Islet precursor cell (in vitro differentiated cells): ENCODE results near the gene COL27A1.

Experiments used
- DNase-seq: peaks from one replicate; pipeline ENCODE4 v3.0.0-alpha.2; 2018

COL27A1 gene

GRCh38 chr9:114207845-114208244 is 52.5 kb downstream of the COL27A1 start:
- DNase-seq, result no peak

- no peak for DNase-seq
These were observed 53.8 kb downstream of the COL27A1 start for GRCh38 chr9:114209151-114209550.

- DNase-seq, result no peak
These were observed 54.8 kb downstream of the COL27A1 start for GRCh38 chr9:114210136-114210535.

- no peak for DNase-seq
These were observed 55.4 kb downstream of the COL27A1 start for GRCh38 chr9:114210691-114211276.

GRCh38 chr9:114212826-114213225 is 57.5 kb downstream of the COL27A1 start:
- DNase-seq, result no peak

GRCh38 chr9:114213566-114213965 is 58.2 kb downstream of the COL27A1 start:
- no peak for DNase-seq

GRCh38 chr9:114214181-114214580 is 58.8 kb downstream of the COL27A1 start:
- DNase-seq, result no peak

- DNase-seq, result no peak
These were observed 59.5 kb downstream of the COL27A1 start for GRCh38 chr9:114214686-114215414.

GRCh38 chr9:114216081-114216480 is 60.7 kb downstream of the COL27A1 start:
- DNase-seq, result no peak

GRCh38 chr9:114216976-114217375 is 61.6 kb downstream of the COL27A1 start:
- DNase-seq, result no peak

GRCh38 chr9:114218264-114219120 is 63.2 kb downstream of the COL27A1 start:
- DNase-seq, result no peak

GRCh38 chr9:114220061-114220541 is 64.8 kb downstream of the COL27A1 start:
- peak; percentile 85 for DNase-seq

- no peak for DNase-seq
These were observed 66.5 kb downstream of the COL27A1 start for GRCh38 chr9:114221706-114222465.

- DNase-seq, result peak; percentile 74
These were observed 68.4 kb downstream of the COL27A1 start for GRCh38 chr9:114223564-114224246.

GRCh38 chr9:114224247-114224610 is 68.9 kb downstream of the COL27A1 start:
- peak; percentile 71 for DNase-seq

GRCh38 chr9:114225561-114226212 is 70.3 kb downstream of the COL27A1 start:
- no peak for DNase-seq

GRCh38 chr9:114226246-114227055 is 71.1 kb downstream of the COL27A1 start:
- DNase-seq, result no peak

GRCh38 chr9:114227288-114228015 is 72.1 kb downstream of the COL27A1 start:
- DNase-seq, result peak; percentile 76

- DNase-seq, result no peak
These were observed 72.9 kb downstream of the COL27A1 start for GRCh38 chr9:114228016-114228808.
